ENCODE results near the gene ZCCHC7. TPM values are rescaled to one million over a fixed set of nuclear protein-coding genes. Genes with fewer than 3 reads are reported as not detected.

Gene ZCCHC7
- total and polyA plus RNA-seq, 9 of the 15 experiments (the other 6 are each of a cell fraction or from before 2014, with no cell fraction given) = 34.1 to 68.9 (median 48.8) TPM

DNA sequence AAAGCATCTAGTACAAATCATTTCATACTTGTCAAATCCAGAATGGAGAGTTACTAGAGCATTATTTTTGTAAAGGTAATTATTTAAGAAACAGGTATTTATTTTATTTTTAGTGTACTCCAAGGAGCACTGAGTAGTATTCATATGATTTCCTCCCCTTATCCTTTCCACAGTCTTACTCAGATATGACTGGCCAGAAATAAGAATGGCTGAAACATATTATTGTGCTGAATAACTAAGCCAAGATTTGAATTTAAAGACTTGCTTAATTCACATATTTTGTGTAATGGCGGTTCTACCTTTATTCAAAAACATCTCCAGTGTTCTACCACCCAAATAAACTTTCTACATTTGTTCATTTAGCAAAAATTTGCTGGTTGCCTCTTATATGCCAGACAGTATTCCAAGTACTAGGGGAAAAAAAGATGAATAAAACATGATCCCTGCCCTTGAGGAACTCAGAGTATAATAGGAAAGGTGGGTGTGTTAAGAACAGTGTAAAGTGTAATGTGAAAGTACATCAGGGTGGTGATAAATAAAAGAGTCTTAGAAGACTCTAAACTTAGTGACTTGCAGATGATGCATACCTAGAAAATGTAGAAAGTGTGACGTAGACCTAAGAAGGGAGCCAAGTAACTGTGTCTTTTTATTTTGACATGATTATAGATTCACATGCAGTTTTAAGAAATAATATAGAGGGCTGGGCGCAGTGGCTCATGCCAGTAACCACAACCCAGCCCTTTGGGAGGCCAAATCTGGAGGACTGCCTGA, 191.7 kb downstream of the ZCCHC7 start:
- H2AFZ ChIP-seq (ENCODE audit: low read depth, low read length) = no peak overlapping the region
- DNase-seq (ENCODE audit: extremely low read depth in 1 of 4, low spot score in 3 of 4) (no peak), ATAC-seq (no peak), FAIRE-seq (no peak)
- ChIA-PET CTCF (ENCODE audit: low intra/inter-chr PET ratio) (no interaction called here), POLR2A (no interaction called here)
- no peaks in the 10 kb centered on the region for H3K79me2 ChIP-seq (ENCODE audit: control insufficient read depth, insufficient read depth, low read length)
- no peak overlapping the region for H3K27ac ChIP-seq (ENCODE audit: extremely low read depth, low read depth, low read length)
- WGBS (ENCODE audit: insufficient coverage, low coverage, missing lambda C conversion rate) = 93% methylated on average over 3 of the region's 3 CpGs
- no peak overlapping the region for H3K9ac ChIP-seq (ENCODE audit: insufficient read depth in 1 of 2, low read depth in 2 of 2, low read length in 2 of 2)
- no peaks in the 10 kb centered on the region for H3K4me1 ChIP-seq (replicated peaks in 1 of 2; ENCODE audit: control insufficient read depth in 2 of 2, insufficient read depth in 2 of 2, low read length in 2 of 2)
- no peak for TF ChIP-seq POLR2AphosphoS2 (IDR thresholded peaks at IDR 0.05; ENCODE audit: low read length)
- TF ChIP-seq U2AF1 (optimal IDR thresholded peaks at IDR 0.05; ENCODE audit: low read depth, low read length) = no peak
- no peak for TF ChIP-seq ZNF316 (IDR thresholded peaks at IDR 0.05)
- no peak for TF ChIP-seq JUNB (CRISPR knock-in tag; conservative IDR thresholded peaks at IDR 0.05)
- TF ChIP-seq, protein P1, sequence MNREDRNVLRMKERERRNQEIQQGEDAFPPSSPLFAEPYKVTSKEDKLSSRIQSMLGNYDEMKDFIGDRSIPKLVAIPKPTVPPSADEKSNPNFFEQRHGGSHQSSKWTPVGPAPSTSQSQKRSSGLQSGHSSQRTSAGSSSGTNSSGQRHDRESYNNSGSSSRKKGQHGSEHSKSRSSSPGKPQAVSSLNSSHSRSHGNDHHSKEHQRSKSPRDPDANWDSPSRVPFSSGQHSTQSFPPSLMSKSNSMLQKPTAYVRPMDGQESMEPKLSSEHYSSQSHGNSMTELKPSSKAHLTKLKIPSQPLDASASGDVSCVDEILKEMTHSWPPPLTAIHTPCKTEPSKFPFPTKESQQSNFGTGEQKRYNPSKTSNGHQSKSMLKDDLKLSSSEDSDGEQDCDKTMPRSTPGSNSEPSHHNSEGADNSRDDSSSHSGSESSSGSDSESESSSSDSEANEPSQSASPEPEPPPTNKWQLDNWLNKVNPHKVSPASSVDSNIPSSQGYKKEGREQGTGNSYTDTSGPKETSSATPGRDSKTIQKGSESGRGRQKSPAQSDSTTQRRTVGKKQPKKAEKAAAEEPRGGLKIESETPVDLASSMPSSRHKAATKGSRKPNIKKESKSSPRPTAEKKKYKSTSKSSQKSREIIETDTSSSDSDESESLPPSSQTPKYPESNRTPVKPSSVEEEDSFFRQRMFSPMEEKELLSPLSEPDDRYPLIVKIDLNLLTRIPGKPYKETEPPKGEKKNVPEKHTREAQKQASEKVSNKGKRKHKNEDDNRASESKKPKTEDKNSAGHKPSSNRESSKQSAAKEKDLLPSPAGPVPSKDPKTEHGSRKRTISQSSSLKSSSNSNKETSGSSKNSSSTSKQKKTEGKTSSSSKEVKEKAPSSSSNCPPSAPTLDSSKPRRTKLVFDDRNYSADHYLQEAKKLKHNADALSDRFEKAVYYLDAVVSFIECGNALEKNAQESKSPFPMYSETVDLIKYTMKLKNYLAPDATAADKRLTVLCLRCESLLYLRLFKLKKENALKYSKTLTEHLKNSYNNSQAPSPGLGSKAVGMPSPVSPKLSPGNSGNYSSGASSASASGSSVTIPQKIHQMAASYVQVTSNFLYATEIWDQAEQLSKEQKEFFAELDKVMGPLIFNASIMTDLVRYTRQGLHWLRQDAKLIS (CRISPR knock-in tag; IDR thresholded peaks at IDR 0.05) = no peak
- no peak for TF ChIP-seq TSC22D4 (tag; IDR thresholded peaks at IDR 0.05)
- no peak for TF ChIP-seq ZFP36 (IDR thresholded peaks at IDR 0.05; ENCODE audit: low read depth, low read length, partially characterized antibody)
- TF ChIP-seq E2F6 (IDR thresholded peaks at IDR 0.05; ENCODE audit: borderline replicate concordance in 1 of 2, extremely low read depth in 1 of 2, insufficient read depth in 1 of 2, insufficient read length in 1 of 2, low read depth in 1 of 2, low read length in 1 of 2, poor library complexity in 1 of 2, severe bottlenecking in 1 of 2) = no peak
- TF ChIP-seq, protein P2, sequence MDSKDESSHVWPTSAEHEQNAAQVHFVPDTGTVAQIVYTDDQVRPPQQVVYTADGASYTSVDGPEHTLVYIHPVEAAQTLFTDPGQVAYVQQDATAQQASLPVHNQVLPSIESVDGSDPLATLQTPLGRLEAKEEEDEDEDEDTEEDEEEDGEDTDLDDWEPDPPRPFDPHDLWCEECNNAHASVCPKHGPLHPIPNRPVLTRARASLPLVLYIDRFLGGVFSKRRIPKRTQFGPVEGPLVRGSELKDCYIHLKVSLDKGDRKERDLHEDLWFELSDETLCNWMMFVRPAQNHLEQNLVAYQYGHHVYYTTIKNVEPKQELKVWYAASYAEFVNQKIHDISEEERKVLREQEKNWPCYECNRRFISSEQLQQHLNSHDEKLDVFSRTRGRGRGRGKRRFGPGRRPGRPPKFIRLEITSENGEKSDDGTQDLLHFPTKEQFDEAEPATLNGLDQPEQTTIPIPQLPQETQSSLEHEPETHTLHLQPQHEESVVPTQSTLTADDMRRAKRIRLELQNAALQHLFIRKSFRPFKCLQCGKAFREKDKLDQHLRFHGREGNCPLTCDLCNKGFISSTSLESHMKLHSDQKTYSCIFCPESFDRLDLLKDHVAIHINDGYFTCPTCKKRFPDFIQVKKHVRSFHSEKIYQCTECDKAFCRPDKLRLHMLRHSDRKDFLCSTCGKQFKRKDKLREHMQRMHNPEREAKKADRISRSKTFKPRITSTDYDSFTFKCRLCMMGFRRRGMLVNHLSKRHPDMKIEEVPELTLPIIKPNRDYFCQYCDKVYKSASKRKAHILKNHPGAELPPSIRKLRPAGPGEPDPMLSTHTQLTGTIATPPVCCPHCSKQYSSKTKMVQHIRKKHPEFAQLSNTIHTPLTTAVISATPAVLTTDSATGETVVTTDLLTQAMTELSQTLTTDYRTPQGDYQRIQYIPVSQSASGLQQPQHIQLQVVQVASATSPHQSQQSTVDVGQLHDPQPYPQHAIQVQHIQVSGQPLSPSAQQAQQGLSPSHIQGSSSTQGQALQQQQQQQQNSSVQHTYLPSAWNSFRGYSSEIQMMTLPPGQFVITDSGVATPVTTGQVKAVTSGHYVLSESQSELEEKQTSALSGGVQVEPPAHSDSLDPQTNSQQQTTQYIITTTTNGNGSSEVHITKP (IDR thresholded peaks at IDR 0.05; ENCODE audit: partially characterized antibody) = no peak
- no peak for TF ChIP-seq ZNF354B (CRISPR knock-in tag; IDR thresholded peaks at IDR 0.05)
- TF ChIP-seq PRMT5 (CRISPR knock-in tag; IDR thresholded peaks at IDR 0.05) = no peak
- no peaks in the 10 kb centered on the region for H3K9me1 ChIP-seq (ENCODE audit: control insufficient read depth, insufficient read depth, low read length)
- intact Hi-C loops (cut with micrococcal nuclease) = no loop called here
- no peaks in the 10 kb centered on the region for H4K20me1 ChIP-seq (replicated peaks; ENCODE audit: control insufficient read depth, insufficient read depth, low read length)
- no peak overlapping the region for H3K4me3 ChIP-seq
- in situ Hi-C loops (cut with MboI) = no loop called here
- H3K4me2 ChIP-seq (ENCODE audit: insufficient read depth, low read length) = no peak overlapping the region
- no peaks in the 10 kb centered on the region for H3K27me3 ChIP-seq (ENCODE audit: control insufficient read depth in 2 of 2, insufficient read depth in 2 of 2, low read length in 2 of 2)
- BruUV-seq (replicated peaks) = no TSS peak
- H3K9me3 ChIP-seq (replicated peaks; ENCODE audit: control insufficient read depth, insufficient read depth, low read depth, low read length) = no peaks in the 10 kb centered on the region
- peaks cover 41% of the 10 kb centered on the region for H3K36me3 ChIP-seq (ENCODE audit: control insufficient read depth, insufficient read depth, low read length)
